Stomach (tissue), 9 donors: ENCODE results near the gene CMTR1. TPM values are rescaled to one million over a fixed set of nuclear protein-coding genes. Genes with fewer than 3 reads are reported as not detected.

Experiments used
- DNase-seq, 2 donors: peaks; one replicate each; pipeline versions ENCODE4 v3.0.0 to v3.0.0-alpha.2; 2013 to 2019
- H3K27ac ChIP-seq, 5 donors: fragments of 200-600 bp in 4 of 5; sonication (generic) in 4 of 5; one replicate each; pipeline ENCODE4 v1.5.1; 2013 to 2019; ENCODE audit warnings: mild to moderate bottlenecking in 1 of 5, moderate library complexity in 1 of 5
- H3K27me3 ChIP-seq, 3 donors: fragments of 200-600 bp; sonication (generic); one replicate each; pipeline ENCODE4 v1.5.1; 2017 to 2019; ENCODE audit warnings: mixed run types in 1 of 3
- H3K36me3 ChIP-seq, 4 donors: fragments of 200-600 bp; sonication (generic); 1 replicate in 3 of 4; 2 replicates in 1 of 4; pipeline ENCODE4 v1.5.1; 2016 to 2019
- H3K4me1 ChIP-seq, 4 donors: fragments of 200-600 bp; sonication (generic); one replicate each; pipeline ENCODE4 v1.5.1; 2016 to 2019
- H3K4me3 ChIP-seq, 4 donors: fragments of 200-600 bp; sonication (generic) in 3 of 4; one replicate each; pipeline ENCODE4 v1.5.1; 2016 to 2019; ENCODE audit warnings: mild to moderate bottlenecking in 1 of 4
- H3K9me3 ChIP-seq, 4 donors: fragments of 200-600 bp; sonication (generic); one replicate each; pipeline ENCODE4 v1.5.1; 2016 to 2019
- EP300 ChIP-seq: sonication (generic); formaldehyde crosslinking; IDR thresholded peaks from one replicate; pipeline ENCODE4 v1.6.1; 2017; ENCODE audit warnings: antibody characterized with exemption
- POLR2A ChIP-seq, 4 donors: fragments of 450-650 bp; IDR thresholded peaks; one replicate each; pipeline ENCODE4 v1.6.1; 2016; ENCODE audit warnings: antibody characterized with exemption in 4 of 4, control low read depth in 2 of 4, mild to moderate bottlenecking in 1 of 4, moderate library complexity in 1 of 4
- POLR2AphosphoS5 ChIP-seq, 3 donors: sonication (generic); formaldehyde crosslinking; IDR thresholded peaks; one replicate each; pipeline ENCODE4 v1.6.1; 2016; ENCODE audit warnings: antibody characterized with exemption in 3 of 3
- WGBS, 5 donors: extraction: QIAGEN DNeasy Blood & Tissue Kit in 3 of 5; methylation state at CpG; one replicate each; pipeline versions ENCODE4 v1.1.5 to v1.1.7; 2013 to 2018; 5-methylcytosine and 5-hydroxymethylcytosine counted together
- intact Hi-C: fragments of 100-400 bp; cut with DNase I; formaldehyde crosslinking; loops from one replicate; pipeline ENCODE4 v1.15.1; 2023; ENCODE audit warnings: low total_unique reads
- polyA plus RNA-seq, 3 donors: library from polyadenylated mRNA; stranded (reverse); fragments of 200-250 nt; gene quantifications; one replicate each; pipeline ENCODE4 v1.2.3, GENCODE V29; 2013
- total RNA-seq, 5 donors: library from RNA; depleted of rRNA; stranded (reverse); fragments of >200 nt; gene quantifications; one replicate each; pipeline versions ENCODE4 v1.1.0 to v1.2.3, GENCODE V29; 2014 to 2016
- TF ChIP-seq, protein P1 (sequence below), 7 experiments: fragments of 450-650 bp in 4 of 7; fragments of 200-600 bp in 3 of 7; sonication (generic) in 3 of 7; IDR thresholded peaks; one replicate each; pipeline ENCODE4 v1.5.1; 2016 to 2019; ENCODE audit warnings: antibody characterized with exemption in 7 of 7, control low read depth in 2 of 7, mild to moderate bottlenecking in 1 of 7
- donor health status: healthy with polysubstance abuse.
- donor health status: Bipolar disorder and iron deficiency.
- donor health status: healthy.

CMTR1 gene
- total and polyA plus RNA-seq, 8 donors: 6.3 to 145 (median 24.5) TPM

- Histone ChIP-seq H3K4me3 (no peak overlapping the region), H3K9me3 (no peaks in the 10 kb centered on the region), H3K4me1 (peaks cover under 1 to 3% (median 1%) of the 10 kb centered on the region in 4 donors), H3K27ac (no peak overlapping the region), H3K27me3 (peaks cover 5 to 90% (median 31%) of the 10 kb centered on the region in 3 donors), H3K36me3 (no peaks in the 10 kb centered on the region)
- 32 to 50% (median 38%) methylated on average over 5 of the region's 5 CpGs for WGBS, 5 donors
- DNase-seq: no peak
- TF ChIP-seq EP300 (no peak), POLR2AphosphoS5 (IDR thresholded peaks at IDR 0.05) (no peak), POLR2A (IDR thresholded peaks at IDR 0.05) (no peak)
- TF ChIP-seq, protein P1, sequence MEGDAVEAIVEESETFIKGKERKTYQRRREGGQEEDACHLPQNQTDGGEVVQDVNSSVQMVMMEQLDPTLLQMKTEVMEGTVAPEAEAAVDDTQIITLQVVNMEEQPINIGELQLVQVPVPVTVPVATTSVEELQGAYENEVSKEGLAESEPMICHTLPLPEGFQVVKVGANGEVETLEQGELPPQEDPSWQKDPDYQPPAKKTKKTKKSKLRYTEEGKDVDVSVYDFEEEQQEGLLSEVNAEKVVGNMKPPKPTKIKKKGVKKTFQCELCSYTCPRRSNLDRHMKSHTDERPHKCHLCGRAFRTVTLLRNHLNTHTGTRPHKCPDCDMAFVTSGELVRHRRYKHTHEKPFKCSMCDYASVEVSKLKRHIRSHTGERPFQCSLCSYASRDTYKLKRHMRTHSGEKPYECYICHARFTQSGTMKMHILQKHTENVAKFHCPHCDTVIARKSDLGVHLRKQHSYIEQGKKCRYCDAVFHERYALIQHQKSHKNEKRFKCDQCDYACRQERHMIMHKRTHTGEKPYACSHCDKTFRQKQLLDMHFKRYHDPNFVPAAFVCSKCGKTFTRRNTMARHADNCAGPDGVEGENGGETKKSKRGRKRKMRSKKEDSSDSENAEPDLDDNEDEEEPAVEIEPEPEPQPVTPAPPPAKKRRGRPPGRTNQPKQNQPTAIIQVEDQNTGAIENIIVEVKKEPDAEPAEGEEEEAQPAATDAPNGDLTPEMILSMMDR (IDR thresholded peaks at IDR 0.05): no peak
- intact Hi-C loops: no loop called here
Measured at GRCh38 chr6:37530297-37530696, 97.3 kb downstream of the CMTR1 start.

DNA sequence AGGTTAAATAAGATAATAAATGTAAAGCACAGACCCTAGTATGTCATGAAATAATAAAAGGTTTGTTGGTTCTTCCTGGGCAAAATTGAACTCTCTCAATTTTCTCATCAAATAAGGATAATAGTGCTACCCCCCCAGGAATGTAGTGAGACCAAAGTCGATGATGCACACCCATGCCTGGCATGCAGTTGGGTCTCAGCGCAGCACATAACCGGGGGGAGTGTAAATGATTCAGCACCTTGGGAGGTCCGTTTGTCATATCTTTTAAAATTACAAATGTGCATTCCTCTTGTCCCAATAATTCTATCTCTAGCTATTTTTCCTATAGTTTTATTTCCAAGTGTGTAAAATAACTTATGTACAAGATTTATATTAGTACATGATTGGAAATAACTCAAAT lies 98.0 kb downstream of the CMTR1 start:
- no peak overlapping the region for H3K27ac ChIP-seq
- H3K9me3 ChIP-seq: no peaks in the 10 kb centered on the region
- no peak for DNase-seq
- no peak overlapping the region for H3K4me3 ChIP-seq
- H3K4me1 ChIP-seq: peaks cover 7 to 10% (median 8%) of the 10 kb centered on the region in 4 donors
- no peaks in the 10 kb centered on the region for H3K36me3 ChIP-seq
- no peak for TF ChIP-seq POLR2AphosphoS5 (IDR thresholded peaks at IDR 0.05)
- no peak for TF ChIP-seq POLR2A (IDR thresholded peaks at IDR 0.05)
- TF ChIP-seq EP300: no peak
- TF ChIP-seq, protein P1 (IDR thresholded peaks at IDR 0.05): no peak
- 78 to 85% (median 79%) methylated on average over 4 of the region's 4 CpGs for WGBS, 5 donors
- peaks cover 5 to 91% (median 31%) of the 10 kb centered on the region in 3 donors for H3K27me3 ChIP-seq
- intact Hi-C loops: no loop called here

Other genes with a start within 250 kb of the CMTR1 start
- gene TBC1D22B, start 175.4 kb upstream of the CMTR1 start, total RNA-seq: 10 to 100 TPM in 1 of 5 donors, 1 to 10 TPM in 4; 3.5 to 16.3 (median 6.4) TPM
- gene TBC1D22B, start 175.4 kb upstream of the CMTR1 start, polyA plus RNA-seq: 1 to 10 TPM; 5.8 to 6.4 (median 5.9) TPM
- gene TMEM217, start 175.1 kb upstream of the CMTR1 start, total RNA-seq: under 1 TPM in 1 of 5 donors, not detected in 4; 0.87 TPM
- 1 to 10 TPM in 1 of 3 donors, under 1 TPM in 1, not detected in 1; 0.60 to 1.2 TPM for gene TMEM217, start 175.1 kb upstream of the CMTR1 start, polyA plus RNA-seq
- 10 to 100 TPM; 11.7 to 46.0 (median 23.5) TPM for gene RNF8, start 79.2 kb upstream of the CMTR1 start, total RNA-seq
- gene RNF8, start 79.2 kb upstream of the CMTR1 start, polyA plus RNA-seq: 10 to 100 TPM in 2 of 3 donors, 1 to 10 TPM in 1; 8.7 to 15.7 (median 14.6) TPM
- gene CCDC167, start 66.7 kb downstream of the CMTR1 start, total RNA-seq: 10 to 100 TPM in 3 of 5 donors, 1 to 10 TPM in 1, not detected in 1; 4.2 to 46.9 (median 28.8) TPM
- 10 to 100 TPM; 26.0 to 47.8 (median 42.5) TPM for gene CCDC167, start 66.7 kb downstream of the CMTR1 start, polyA plus RNA-seq